Measurements from ENCODE around the gene FXYD3.

Gene FXYD3

DNA sequence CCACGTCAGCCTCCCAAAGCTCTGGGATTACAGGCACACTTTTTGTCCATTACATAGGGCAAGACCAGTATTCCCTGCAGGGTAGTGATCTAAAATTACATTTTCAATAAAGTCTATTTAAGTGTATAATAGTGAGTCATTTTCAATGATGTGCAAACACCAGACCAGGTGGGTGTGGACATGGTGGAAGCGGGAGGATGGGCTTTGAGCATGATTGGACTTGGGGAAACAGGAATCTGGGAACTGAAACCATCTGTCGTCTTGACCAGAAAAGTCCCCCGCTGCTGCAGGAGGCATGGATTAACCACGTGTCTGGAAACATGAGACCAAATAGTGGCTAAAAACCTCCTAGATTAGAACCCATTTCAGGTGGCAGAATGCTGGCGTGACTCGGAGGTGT, 4.9 kb downstream of the FXYD3 start:
- TF ChIP-seq CTCF (conservative IDR thresholded peaks at IDR 0.05; ENCODE audit: low read depth) = no peak
- POLR2A ChIA-PET (ENCODE audit: low non-redundant PET) = interaction anchor here (0.7 kb wide), 2 partner anchors 15 to 929 kb away, joined by 3 read pairs; no protein-coding TSS in a partner anchor
- peak overlapping the region; percentile 100 for H3K27ac ChIP-seq
- DNase-seq (ENCODE audit: low spot score) = peak; percentile 93
- CTCF ChIA-PET = no interaction called here

DNA sequence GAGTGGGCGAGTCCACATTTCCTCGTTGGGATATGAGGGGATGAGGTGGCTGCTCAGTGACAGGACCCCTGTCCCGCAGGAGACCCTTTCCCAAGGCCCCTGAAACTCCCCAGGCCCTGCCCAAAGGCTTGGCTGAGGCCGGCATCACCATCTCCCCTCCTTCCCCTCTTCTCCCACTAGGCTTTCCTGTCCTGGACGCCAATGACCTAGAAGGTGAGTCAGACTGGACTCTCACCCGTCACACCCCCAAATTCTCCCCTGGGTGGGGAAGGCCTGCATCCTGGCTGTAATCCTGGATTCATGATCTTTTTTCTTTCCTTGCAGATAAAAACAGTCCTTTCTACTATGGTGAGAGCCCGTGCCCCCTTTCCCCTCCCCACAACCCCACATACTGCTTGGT, 5.3 kb downstream of the FXYD3 start:
- peak overlapping the region; percentile 100 for H3K27ac ChIP-seq

GRCh38 chr19:35122687-35123551, 7.3 kb downstream of the FXYD3 start:
- DNase-seq (ENCODE audit: low spot score) = peak; percentile 96
- H3K27ac ChIP-seq = peak overlapping the region; percentile 100
- ChIA-PET CTCF (interaction anchor here (2.4 kb wide), 1 partner anchor 12 kb away, joined by 8 read pairs; the partner anchor contains the start of gene LGI4), POLR2A (ENCODE audit: low non-redundant PET) (no interaction called here)
- TF ChIP-seq CTCF (conservative IDR thresholded peaks at IDR 0.05; ENCODE audit: low read depth) = no peak

More for the DNA sequence above, 5.3 kb downstream of the FXYD3 start:
- CTCF ChIA-PET = interaction anchor here (0.5 kb wide), 1 partner anchor 331 kb away, joined by 3 read pairs; no protein-coding TSS in a partner anchor
- DNase-seq (ENCODE audit: low spot score) = no peak
- POLR2A ChIA-PET (ENCODE audit: low non-redundant PET) = no interaction called here
- TF ChIP-seq CTCF (conservative IDR thresholded peaks at IDR 0.05; ENCODE audit: low read depth) = no peak

- no peak for TF ChIP-seq CTCF (conservative IDR thresholded peaks at IDR 0.05; ENCODE audit: low read depth)
- ChIA-PET CTCF (interaction anchor here (2.4 kb wide), 1 partner anchor 12 kb away, joined by 8 read pairs; the partner anchor contains the start of gene LGI4), POLR2A (ENCODE audit: low non-redundant PET) (no interaction called here)
- H3K27ac ChIP-seq = peak overlapping the region; percentile 100
- no peak for DNase-seq (ENCODE audit: low spot score)
These were observed 8.0 kb downstream of the FXYD3 start for GRCh38 chr19:35123573-35123972.

GRCh38 chr19:35124098-35125060, 8.8 kb downstream of the FXYD3 start:
- ChIA-PET POLR2A (ENCODE audit: low non-redundant PET) (interaction anchor here (1.0 kb wide), 2 partner anchors 8 to 10 kb away, joined by 3 read pairs; partner anchors contain the start of genes FXYD3 and LGI4), CTCF (interaction anchor here (0.6 to 2.4 kb wide), 5 partner anchors 9 to 80 kb away, joined by 3 to 8 read pairs (median 5); partner anchors contain the start of gene LGI4)
- no peak for TF ChIP-seq CTCF (conservative IDR thresholded peaks at IDR 0.05; ENCODE audit: low read depth)
- H3K27ac ChIP-seq = peak overlapping the region; percentile 100
- peak; percentile 93 for DNase-seq (ENCODE audit: low spot score)

Measured in RWPE1 (cell line).